ENCODE measurements around the gene SSX2IP.

DNA sequence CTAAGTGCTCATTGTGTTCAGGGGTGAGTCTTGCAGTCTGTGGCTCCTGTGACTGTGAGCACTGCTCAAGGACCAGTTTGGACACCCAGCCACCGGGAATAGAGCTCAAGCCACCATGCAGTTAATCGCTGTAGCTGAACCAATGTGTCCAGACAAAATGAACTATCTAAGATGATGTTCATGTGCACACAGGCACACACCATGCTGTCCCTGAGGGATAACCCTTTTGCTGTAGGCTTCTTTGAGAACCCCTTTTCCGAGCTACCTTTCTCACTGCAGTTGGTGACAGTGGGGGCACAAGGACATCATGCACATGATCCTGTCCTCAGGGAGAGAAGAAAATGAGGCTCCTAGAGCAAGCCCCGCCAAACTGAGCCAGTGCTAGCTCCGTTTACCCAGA lies 65.4 kb downstream of the SSX2IP start:
- TF ChIP-seq POLR2A (IDR thresholded peaks at IDR 0.05): no peak
- TF ChIP-seq, protein P1, sequence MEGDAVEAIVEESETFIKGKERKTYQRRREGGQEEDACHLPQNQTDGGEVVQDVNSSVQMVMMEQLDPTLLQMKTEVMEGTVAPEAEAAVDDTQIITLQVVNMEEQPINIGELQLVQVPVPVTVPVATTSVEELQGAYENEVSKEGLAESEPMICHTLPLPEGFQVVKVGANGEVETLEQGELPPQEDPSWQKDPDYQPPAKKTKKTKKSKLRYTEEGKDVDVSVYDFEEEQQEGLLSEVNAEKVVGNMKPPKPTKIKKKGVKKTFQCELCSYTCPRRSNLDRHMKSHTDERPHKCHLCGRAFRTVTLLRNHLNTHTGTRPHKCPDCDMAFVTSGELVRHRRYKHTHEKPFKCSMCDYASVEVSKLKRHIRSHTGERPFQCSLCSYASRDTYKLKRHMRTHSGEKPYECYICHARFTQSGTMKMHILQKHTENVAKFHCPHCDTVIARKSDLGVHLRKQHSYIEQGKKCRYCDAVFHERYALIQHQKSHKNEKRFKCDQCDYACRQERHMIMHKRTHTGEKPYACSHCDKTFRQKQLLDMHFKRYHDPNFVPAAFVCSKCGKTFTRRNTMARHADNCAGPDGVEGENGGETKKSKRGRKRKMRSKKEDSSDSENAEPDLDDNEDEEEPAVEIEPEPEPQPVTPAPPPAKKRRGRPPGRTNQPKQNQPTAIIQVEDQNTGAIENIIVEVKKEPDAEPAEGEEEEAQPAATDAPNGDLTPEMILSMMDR (IDR thresholded peaks at IDR 0.05): no peak

Measured in prostate gland (tissue), 2 donors.